Neural progenitor cell (in vitro differentiated cells): ENCODE measurements around the gene ARHGAP21. TPM values are rescaled to one million over a fixed set of nuclear protein-coding genes. Genes with fewer than 3 reads are reported as not detected.

Experiments
- DNase-seq: peaks from one replicate; pipeline ENCODE4 v3.0.0-alpha.2; 2016; ENCODE audit warnings: low spot score
- H2AFZ ChIP-seq: fragments of 200-600 bp; sonication (generic); replicated peaks from 2 replicates; pipeline ENCODE4 v1.6.1; 2016; ENCODE audit warnings: antibody characterized with exemption
- H3F3A ChIP-seq: fragments of 200-600 bp; sonication (generic); 2 replicates; pipeline ENCODE4 v1.6.1; 2016; ENCODE audit warnings: antibody characterized with exemption, low read depth
- H3K27ac ChIP-seq: fragments of 200-600 bp; sonication (generic); 2 replicates; pipeline ENCODE4 v1.5.1; 2016; ENCODE audit warnings: mild to moderate bottlenecking
- H3K27me3 ChIP-seq: fragments of 200-600 bp; sonication (generic); 2 replicates; pipeline ENCODE4 v1.6.1; 2016; ENCODE audit warnings: mild to moderate bottlenecking, moderate library complexity
- H3K36me3 ChIP-seq: fragments of 200-600 bp; sonication (generic); 2 replicates; pipeline ENCODE4 v1.5.1; 2016
- H3K4me1 ChIP-seq: fragments of 200-600 bp; sonication (generic); 2 replicates; pipeline ENCODE4 v1.6.1; 2016; ENCODE audit warnings: mixed run types
- H3K4me2 ChIP-seq: fragments of 200-600 bp; sonication (generic); 2 replicates; pipeline ENCODE4 v1.6.1; 2016
- H3K4me3 ChIP-seq: fragments of 200-600 bp; sonication (generic); 2 replicates; pipeline ENCODE4 v1.5.1; 2016
- H3K79me2 ChIP-seq: fragments of 200-600 bp; sonication (generic); 2 replicates; pipeline ENCODE4 v1.6.1; 2016; ENCODE audit warnings: low read depth
- H3K9ac ChIP-seq: fragments of 200-600 bp; sonication (generic); 2 replicates; pipeline ENCODE4 v1.6.1; 2016
- H3K9me3 ChIP-seq: fragments of 200-600 bp; sonication (generic); 2 replicates; pipeline ENCODE4 v1.5.1; 2016; ENCODE audit warnings: low read depth
- H4K20me1 ChIP-seq: fragments of 200-600 bp; sonication (generic); 2 replicates; pipeline ENCODE4 v1.6.1; 2016; ENCODE audit warnings: low read depth
- H3K27ac Mint-ChIP-seq: 3 replicates; pipeline ENCODE4 v1.8.0; 2021; ENCODE audit warnings: mixed read lengths
- H3K27me3 Mint-ChIP-seq: 2 replicates; pipeline ENCODE4 v1.8.0; 2022; ENCODE audit warnings: low read depth, mild to moderate bottlenecking, inconsistent platforms, moderate library complexity, mixed read lengths; ENCODE audit not compliant: insufficient read depth
- H3K36me3 Mint-ChIP-seq: 3 replicates; pipeline ENCODE4 v1.8.0; 2021; ENCODE audit warnings: mixed read lengths
- H3K4me1 Mint-ChIP-seq: 3 replicates; pipeline ENCODE4 v1.8.0; 2021; ENCODE audit warnings: mixed read lengths
- H3K4me3 Mint-ChIP-seq: 3 replicates; pipeline ENCODE4 v1.8.0; 2021; ENCODE audit warnings: mild to moderate bottlenecking, moderate library complexity, mixed read lengths
- H3K9me3 Mint-ChIP-seq: 3 replicates; pipeline ENCODE4 v1.8.0; 2020; ENCODE audit warnings: mixed read lengths
- CTCF ChIP-seq: fragments of 200-600 bp; sonication (generic); IDR thresholded peaks from 2 replicates; pipeline ENCODE4 v1.5.1; 2017; ENCODE audit warnings: antibody characterized with exemption, mild to moderate bottlenecking
- EZH2 ChIP-seq: fragments of 200-600 bp; sonication (generic); IDR thresholded peaks from 2 replicates; pipeline ENCODE4 v1.6.1; 2017; ENCODE audit warnings: antibody characterized with exemption, mild to moderate bottlenecking, moderate library complexity
- EZH2phosphoT487 ChIP-seq: fragments of 200-600 bp; sonication (generic); IDR thresholded peaks from 2 replicates; pipeline ENCODE4 v1.6.1; 2017; ENCODE audit warnings: antibody characterized with exemption
- total RNA-seq: library from RNA; depleted of rRNA; stranded (reverse); fragments of >200 nt; gene quantifications from 2 replicates; pipeline ENCODE4 v1.2.3, GENCODE V29; 2015; ENCODE audit warnings: low replicate concordance

Gene ARHGAP21
- total RNA-seq, 1 donor from 2014 or later = 65.7 TPM

DNA sequence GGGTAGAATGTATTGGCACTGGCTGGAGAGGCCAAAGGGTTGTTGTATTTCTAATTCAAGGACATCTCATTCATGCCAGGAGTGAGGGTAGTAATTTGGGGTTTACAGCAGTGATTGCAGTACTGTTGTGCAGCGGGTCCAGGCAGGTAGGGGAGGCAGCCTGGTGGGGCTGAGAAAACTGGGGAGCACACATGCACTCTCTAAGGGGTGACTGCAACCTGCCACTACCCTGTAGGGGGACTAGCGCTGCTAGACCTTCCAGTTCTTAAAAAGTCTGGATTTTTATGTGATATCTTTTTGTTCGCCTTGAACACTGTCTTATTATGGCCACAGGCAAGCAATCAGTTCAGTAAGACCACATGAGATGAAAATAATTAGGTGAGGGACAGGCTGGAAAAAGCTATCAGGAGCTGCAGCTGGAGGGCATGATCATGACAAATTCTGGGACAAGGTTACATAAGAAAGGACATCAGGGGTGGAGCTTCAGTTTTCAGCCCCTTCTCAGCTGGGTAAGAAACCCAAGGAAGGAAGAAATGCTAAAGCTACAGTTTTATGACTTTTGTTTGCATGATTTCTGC, 149.0 kb downstream of the ARHGAP21 start:
- H3K27me3 ChIP-seq = no peaks in the 10 kb centered on the region
- peaks cover 16% of the 10 kb centered on the region for H3K4me1 Mint-ChIP-seq

DNA sequence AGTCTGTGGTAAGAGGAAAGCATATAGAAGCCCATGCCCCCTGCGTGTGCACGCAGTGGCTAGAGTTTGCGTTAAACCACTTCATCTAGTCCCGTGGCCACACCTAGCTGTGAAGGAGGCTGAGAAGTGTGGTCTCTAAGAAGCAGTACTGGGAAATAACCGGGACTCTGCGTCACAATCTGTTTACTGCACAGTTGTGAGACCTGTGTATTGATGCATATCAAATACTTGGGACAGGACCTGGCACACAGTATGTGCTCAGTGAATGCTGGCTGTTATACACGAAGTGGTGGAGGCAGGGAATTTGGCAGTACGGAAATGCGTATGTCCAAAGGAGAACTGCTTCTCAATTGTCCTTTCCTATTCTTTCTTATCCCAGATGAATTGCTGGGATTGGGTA, 149.5 kb downstream of the ARHGAP21 start:
- Histone ChIP-seq H3K4me2 (no peak overlapping the region), H4K20me1 (no peaks in the 10 kb centered on the region), H3F3A (no peaks in the 10 kb centered on the region), H3K27ac (no peak overlapping the region), H3K4me1 (no peaks in the 10 kb centered on the region), H3K27me3 (no peaks in the 10 kb centered on the region), H3K79me2 (no peaks in the 10 kb centered on the region), H3K9me3 (no peaks in the 10 kb centered on the region), H2AFZ (no peak overlapping the region), H3K4me3 (no peak overlapping the region), H3K36me3 (no peaks in the 10 kb centered on the region), H3K9ac (no peak overlapping the region)
- no peaks in the 10 kb centered on the region for H3K27me3 Mint-ChIP-seq
- DNase-seq = no peak
- peaks cover 14% of the 10 kb centered on the region for H3K4me1 Mint-ChIP-seq
- no peaks in the 10 kb centered on the region for H3K9me3 Mint-ChIP-seq
- no peak for TF ChIP-seq CTCF
- TF ChIP-seq EZH2phosphoT487 = no peak
- no peak for TF ChIP-seq EZH2
- H3K4me3 Mint-ChIP-seq = no peak overlapping the region
- no peaks in the 10 kb centered on the region for H3K36me3 Mint-ChIP-seq
- no peak overlapping the region for H3K27ac Mint-ChIP-seq

More for the DNA sequence above, 149.0 kb downstream of the ARHGAP21 start:
- no peak for DNase-seq
- peaks cover 1% of the 10 kb centered on the region for H3K4me1 ChIP-seq
- Mint-ChIP-seq H3K9me3 (no peaks in the 10 kb centered on the region), H3K27me3 (no peaks in the 10 kb centered on the region), H3K27ac (no peak overlapping the region), H3K4me3 (no peak overlapping the region), H3K36me3 (no peaks in the 10 kb centered on the region)
- TF ChIP-seq EZH2 (no peak), CTCF (no peak), EZH2phosphoT487 (no peak)
- no peak overlapping the region for H3K4me2 ChIP-seq
- H3K79me2 ChIP-seq = no peaks in the 10 kb centered on the region
- H3K27ac ChIP-seq = no peak overlapping the region
- no peak overlapping the region for H2AFZ ChIP-seq
- H3K4me3 ChIP-seq = no peak overlapping the region
- H3K9ac ChIP-seq = no peak overlapping the region
- no peaks in the 10 kb centered on the region for H3K9me3 ChIP-seq
- no peaks in the 10 kb centered on the region for H4K20me1 ChIP-seq
- H3K36me3 ChIP-seq = no peaks in the 10 kb centered on the region
- H3F3A ChIP-seq = peaks cover 5% of the 10 kb centered on the region

DNA sequence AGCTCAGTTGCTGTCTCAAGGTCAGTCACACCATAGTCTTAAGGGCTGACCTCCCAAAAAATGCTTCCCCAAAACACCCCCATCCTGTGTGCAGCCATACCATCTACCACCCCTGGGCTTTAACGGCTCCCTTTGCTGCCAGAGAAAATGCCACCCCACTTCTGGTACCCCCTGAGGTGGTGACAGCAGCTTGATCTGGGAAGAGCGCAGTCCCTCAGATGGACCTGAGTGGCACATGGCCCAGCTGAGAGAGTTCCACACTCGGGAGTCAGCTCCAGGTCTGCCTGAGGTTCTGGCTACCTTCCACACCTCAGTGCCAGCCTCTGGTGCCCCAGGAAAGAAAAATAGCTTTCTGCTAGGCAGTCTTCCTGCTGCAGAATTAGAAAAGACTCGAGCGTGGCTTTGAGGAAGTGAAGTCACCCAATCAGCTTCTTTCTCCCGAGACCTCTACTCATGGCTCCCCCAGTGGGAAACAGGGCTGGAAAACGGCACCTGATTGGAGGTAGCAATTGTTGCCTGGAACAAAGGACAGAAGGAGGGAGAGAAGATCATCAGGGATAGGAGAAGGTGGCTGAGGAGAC, 151.7 kb downstream of the ARHGAP21 start:
- Mint-ChIP-seq H3K27ac (no peak overlapping the region), H3K9me3 (no peaks in the 10 kb centered on the region), H3K27me3 (no peaks in the 10 kb centered on the region), H3K4me3 (no peak overlapping the region), H3K36me3 (no peaks in the 10 kb centered on the region), H3K4me1 (peaks cover 16% of the 10 kb centered on the region)
- no peaks in the 10 kb centered on the region for H3K9me3 ChIP-seq
- TF ChIP-seq CTCF = no peak
- TF ChIP-seq EZH2phosphoT487 = no peak
- TF ChIP-seq EZH2 = no peak
- no peak overlapping the region for H3K9ac ChIP-seq
- no peak overlapping the region for H3K4me3 ChIP-seq
- no peaks in the 10 kb centered on the region for H3K4me1 ChIP-seq
- H3K27ac ChIP-seq = no peak overlapping the region
- H3K27me3 ChIP-seq = no peaks in the 10 kb centered on the region
- H3K4me2 ChIP-seq = no peak overlapping the region
- H3F3A ChIP-seq = no peaks in the 10 kb centered on the region
- no peaks in the 10 kb centered on the region for H3K79me2 ChIP-seq
- H3K36me3 ChIP-seq = no peaks in the 10 kb centered on the region
- DNase-seq = no peak
- no peak overlapping the region for H2AFZ ChIP-seq
- H4K20me1 ChIP-seq = no peaks in the 10 kb centered on the region
